NB4 (cell line): ENCODE measurements around the gene ABHD10.

Experiments
- POLR2A ChIP-seq: IDR thresholded peaks from 2 replicates; pipeline ENCODE4 v1.6.1; 2011; ENCODE audit warnings: mild to moderate bottlenecking; ENCODE audit not compliant: insufficient read length; ENCODE audit errors: extremely low read depth
- TF ChIP-seq, protein P1 (sequence below): IDR thresholded peaks from one replicate; pipeline ENCODE4 v1.5.1; 2012; ENCODE audit warnings: low read depth, low read length
- TF ChIP-seq, protein P2 (sequence below): IDR thresholded peaks from 2 replicates; pipeline ENCODE4 v1.6.1; 2011; ENCODE audit warnings: low read depth, low read length

DNA sequence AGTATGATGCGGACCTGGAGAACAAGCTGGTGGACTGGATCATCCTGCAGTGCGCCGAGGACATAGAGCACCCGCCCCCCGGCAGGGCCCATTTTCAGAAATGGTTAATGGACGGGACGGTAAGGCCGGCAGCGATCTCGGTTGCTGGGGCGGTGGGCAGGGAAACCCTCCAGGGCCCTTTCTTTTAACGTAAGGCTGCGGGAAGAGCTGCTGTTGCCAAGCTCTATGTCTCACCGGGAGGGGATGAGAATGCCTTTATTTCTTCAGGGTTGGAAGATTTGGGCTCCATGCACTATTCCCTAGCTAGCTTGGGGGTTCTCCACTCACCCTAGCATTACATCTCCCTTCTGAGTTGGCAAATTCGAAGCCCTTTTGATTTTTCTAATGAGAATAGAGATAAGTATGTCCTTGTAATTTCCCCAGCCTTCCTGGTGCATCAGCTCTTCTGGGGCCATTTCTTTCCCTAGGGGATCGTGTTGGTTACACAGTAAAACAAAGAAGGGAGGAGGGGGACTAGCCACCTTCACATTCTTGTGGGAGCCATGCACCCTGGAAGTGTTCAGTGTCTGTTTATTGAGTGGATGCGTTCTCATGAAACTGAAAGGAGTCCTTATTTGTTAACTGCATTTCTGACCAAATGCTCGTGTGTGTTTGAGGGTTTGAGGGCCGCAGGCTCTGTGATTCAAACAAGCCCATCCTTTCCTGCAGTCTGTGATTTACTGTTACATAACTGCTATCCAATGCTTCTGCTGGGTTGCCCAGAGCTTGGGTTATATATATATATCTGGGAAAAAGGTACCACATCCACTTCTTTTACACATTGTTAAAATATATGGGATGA, 20.9 kb downstream of the ABHD10 start:
- TF ChIP-seq, protein P1, sequence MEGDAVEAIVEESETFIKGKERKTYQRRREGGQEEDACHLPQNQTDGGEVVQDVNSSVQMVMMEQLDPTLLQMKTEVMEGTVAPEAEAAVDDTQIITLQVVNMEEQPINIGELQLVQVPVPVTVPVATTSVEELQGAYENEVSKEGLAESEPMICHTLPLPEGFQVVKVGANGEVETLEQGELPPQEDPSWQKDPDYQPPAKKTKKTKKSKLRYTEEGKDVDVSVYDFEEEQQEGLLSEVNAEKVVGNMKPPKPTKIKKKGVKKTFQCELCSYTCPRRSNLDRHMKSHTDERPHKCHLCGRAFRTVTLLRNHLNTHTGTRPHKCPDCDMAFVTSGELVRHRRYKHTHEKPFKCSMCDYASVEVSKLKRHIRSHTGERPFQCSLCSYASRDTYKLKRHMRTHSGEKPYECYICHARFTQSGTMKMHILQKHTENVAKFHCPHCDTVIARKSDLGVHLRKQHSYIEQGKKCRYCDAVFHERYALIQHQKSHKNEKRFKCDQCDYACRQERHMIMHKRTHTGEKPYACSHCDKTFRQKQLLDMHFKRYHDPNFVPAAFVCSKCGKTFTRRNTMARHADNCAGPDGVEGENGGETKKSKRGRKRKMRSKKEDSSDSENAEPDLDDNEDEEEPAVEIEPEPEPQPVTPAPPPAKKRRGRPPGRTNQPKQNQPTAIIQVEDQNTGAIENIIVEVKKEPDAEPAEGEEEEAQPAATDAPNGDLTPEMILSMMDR = no peak
- TF ChIP-seq, protein P2, sequence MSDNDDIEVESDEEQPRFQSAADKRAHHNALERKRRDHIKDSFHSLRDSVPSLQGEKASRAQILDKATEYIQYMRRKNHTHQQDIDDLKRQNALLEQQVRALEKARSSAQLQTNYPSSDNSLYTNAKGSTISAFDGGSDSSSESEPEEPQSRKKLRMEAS = no peak
- no peak for TF ChIP-seq POLR2A
